ENCODE results near the gene CRYBG1. TPM values are rescaled to one million over a fixed set of nuclear protein-coding genes. Genes with fewer than 3 reads are reported as not detected.

Gene CRYBG1
- total RNA-seq, 1 experiment from 2014 or later: 10.7 TPM

DNA sequence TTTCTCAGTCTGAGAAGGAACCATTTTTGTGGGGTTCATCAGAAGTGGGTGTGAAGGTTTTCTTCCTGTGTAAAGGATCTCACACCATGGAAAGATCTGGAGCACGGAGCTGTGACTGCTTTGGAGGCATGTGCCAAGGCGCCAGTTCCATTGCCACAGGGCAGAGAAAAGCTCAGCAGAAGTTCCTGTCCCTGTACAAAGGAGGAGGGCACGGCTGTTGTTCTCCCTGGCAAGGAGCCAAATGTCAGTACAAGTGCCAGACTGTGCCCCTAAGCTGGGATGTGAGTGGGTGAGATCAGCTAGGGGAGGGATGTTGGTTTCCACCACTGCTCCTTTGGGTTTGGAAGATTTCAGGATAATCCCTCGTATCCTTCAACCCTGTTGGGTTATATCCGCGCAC lies 117.3 kb downstream of the CRYBG1 start:
- H3K4me3 ChIP-seq (replicated peaks in 1 of 2; ENCODE audit: low read depth in 1 of 2, low read length in 2 of 2): no peak overlapping the region
- no peak for DNase-seq (ENCODE audit: low read depth, low spot score)

More for the DNA sequence above, 117.3 kb downstream of the CRYBG1 start:
- Histone ChIP-seq H4K20me1 (ENCODE audit: insufficient read depth) (no peaks in the 10 kb centered on the region), H3K4me2 (ENCODE audit: low read length) (no peak overlapping the region), H3K27me3 (ENCODE audit: insufficient read depth, low read length) (no peaks in the 10 kb centered on the region), H3K9ac (ENCODE audit: low read length) (no peak overlapping the region), H3K27ac (ENCODE audit: low read depth, low read length) (no peak overlapping the region), H2AFZ (ENCODE audit: low read depth, low read length, poor library complexity, severe bottlenecking) (no peak overlapping the region), H3K9me3 (ENCODE audit: control insufficient read depth in 1 of 2, insufficient read depth in 1 of 2, low read depth in 1 of 2, low read length in 2 of 2) (no peaks in the 10 kb centered on the region), H3K36me3 (ENCODE audit: control insufficient read depth in 1 of 2, insufficient read depth in 2 of 2, low read length in 2 of 2) (no peaks in the 10 kb centered on the region), H3K9me2 (ENCODE audit: insufficient read depth) (no peaks in the 10 kb centered on the region), H3K79me2 (ENCODE audit: insufficient read depth, low read length) (no peaks in the 10 kb centered on the region), H3K4me1 (ENCODE audit: control insufficient read depth in 1 of 2, insufficient read depth in 2 of 2, low read length in 2 of 2) (peaks cover 0 to 4% of the 10 kb centered on the region in 2 experiments; a peak in 1 of 4 replicates)
- intact Hi-C loops (cut with micrococcal nuclease): no loop called here
- ChIA-PET CTCF (no interaction called here), RAD21 (ENCODE audit: low non-redundant PET in 1 of 2, low total read pairs in 2 of 2, uncharacterized antibody in 2 of 2, unreplicated experiment in 2 of 2) (no interaction called here), POLR2A (no interaction called here)
- no peak for ATAC-seq
- TF ChIP-seq CTCF (IDR thresholded peaks at IDR 0.05 in 2 of 3, conservative IDR thresholded peaks at IDR 0.05 in 1 of 3; ENCODE audit: borderline replicate concordance in 1 of 3, insufficient read depth in 1 of 3, low read depth in 2 of 3, low read length in 2 of 3) (no peak), FOSL1 (IDR thresholded peaks at IDR 0.05; ENCODE audit: low read depth) (no peak), SRF (IDR thresholded peaks at IDR 0.05; ENCODE audit: low read depth) (no peak), SP1 (IDR thresholded peaks at IDR 0.05; ENCODE audit: low read depth) (no peak), ELF1 (IDR thresholded peaks at IDR 0.05; ENCODE audit: borderline replicate concordance, low read depth) (no peak), CBX3 (IDR thresholded peaks at IDR 0.05; ENCODE audit: low read depth) (no peak), JUND (IDR thresholded peaks at IDR 0.05) (no peak), YY1 (IDR thresholded peaks at IDR 0.05; ENCODE audit: extremely low read depth, insufficient replicate concordance, low read depth, low read length) (no peak), POLR2AphosphoS5 (IDR thresholded peaks at IDR 0.05; ENCODE audit: low read depth, low read length) (no peak), SIN3A (IDR thresholded peaks at IDR 0.05; ENCODE audit: low read depth) (no peak), EZH2phosphoT487 (IDR thresholded peaks at IDR 0.05; ENCODE audit: borderline replicate concordance) (no peak), ZBTB33 (IDR thresholded peaks at IDR 0.05; ENCODE audit: extremely low read depth, insufficient replicate concordance, low read length) (no peak), ZFX (IDR thresholded peaks at IDR 0.05) (no peak), EZH2 (IDR thresholded peaks at IDR 0.05) (no peak), ZNF274 (IDR thresholded peaks at IDR 0.05; ENCODE audit: low read depth, low read length) (no peak)
- BruUV-seq (replicated peaks): no TSS peak

All from HCT116 (cell line).